CD14-positive monocyte (primary cell): Measurements from ENCODE around the gene PIK3R2. TPM values are rescaled to one million over a fixed set of nuclear protein-coding genes. Genes with fewer than 3 reads are reported as not detected.

Experiments
- DNase-seq, 3 donors: peaks; one replicate each; pipeline ENCODE4 v3.0.0-alpha.2; 2011 to 2022
- H2AFZ ChIP-seq: 2 replicates; pipeline ENCODE4 v1.6.0; 2012; ENCODE audit warnings: mild to moderate bottlenecking, low read depth, low read length, inconsistent platforms; ENCODE audit not compliant: insufficient read depth, poor library complexity, severe bottlenecking
- H3K27ac ChIP-seq, 2 donors: 1 replicate in 1 of 2; 2 replicates in 1 of 2; pipeline ENCODE4 v1.5.1; 2012 to 2013; ENCODE audit warnings: low read length in 2 of 2, control low read depth in 1 of 2, inconsistent platforms in 1 of 2, low read depth in 1 of 2, mild to moderate bottlenecking in 1 of 2
- H3K27me3 ChIP-seq, 2 donors: one replicate each; pipeline versions ENCODE4 v1.6.0 to v1.6.1; 2011 to 2013; ENCODE audit warnings: low read length in 2 of 2; ENCODE audit not compliant: control insufficient read depth in 2 of 2, insufficient read depth in 2 of 2
- H3K36me3 ChIP-seq, 2 donors: replicated peaks in 1 of 2; 1 replicate in 1 of 2; 2 replicates in 1 of 2; pipeline versions ENCODE4 v1.5.1 to v1.6.1; 2012 to 2013; ENCODE audit warnings: low read length in 2 of 2, control low read depth in 1 of 2, inconsistent platforms in 1 of 2, mild to moderate bottlenecking in 1 of 2; ENCODE audit not compliant: insufficient read depth in 2 of 2, control insufficient read depth in 1 of 2
- H3K4me1 ChIP-seq, 2 donors: 1 replicate in 1 of 2; 2 replicates in 1 of 2; pipeline versions ENCODE4 v1.5.1 to v1.6.1; 2012 to 2013; ENCODE audit warnings: low read length in 2 of 2, control low read depth in 1 of 2, inconsistent platforms in 1 of 2, mild to moderate bottlenecking in 1 of 2, moderate library complexity in 1 of 2; ENCODE audit not compliant: insufficient read depth in 2 of 2, control insufficient read depth in 1 of 2
- H3K4me2 ChIP-seq: replicated peaks from 2 replicates; pipeline ENCODE3; 2012; ENCODE audit warnings: low read length, moderate library complexity, mild to moderate bottlenecking; ENCODE audit not compliant: poor library complexity, severe bottlenecking; ENCODE audit errors: extremely low read depth
- H3K4me3 ChIP-seq, 3 experiments: fragments of 200-600 bp in 1 of 3; sonication (generic) in 1 of 3; replicated peaks in 1 of 3; 1 replicate in 2 of 3; 2 replicates in 1 of 3; pipeline ENCODE4 v1.5.1; 2011 to 2013; ENCODE audit warnings: low read length in 3 of 3, mild to moderate bottlenecking in 3 of 3, control low read depth in 2 of 3, low read depth in 2 of 3, inconsistent platforms in 1 of 3, moderate library complexity in 1 of 3
- H3K79me2 ChIP-seq: 2 replicates; pipeline ENCODE4 v1.6.0; 2012; ENCODE audit warnings: mild to moderate bottlenecking, control low read depth, inconsistent platforms, low read length, moderate library complexity; ENCODE audit not compliant: insufficient read depth
- H3K9ac ChIP-seq: 2 replicates; pipeline ENCODE4 v1.6.0; 2017; ENCODE audit warnings: low read length, mild to moderate bottlenecking; ENCODE audit not compliant: insufficient read depth, poor library complexity, severe bottlenecking
- H3K9me3 ChIP-seq, 2 donors: replicated peaks in 1 of 2; 1 replicate in 1 of 2; 2 replicates in 1 of 2; pipeline versions ENCODE4 v1.5.1 to v1.6.1; 2012 to 2013; ENCODE audit warnings: low read length in 2 of 2, control low read depth in 1 of 2; ENCODE audit not compliant: control insufficient read depth in 1 of 2, insufficient read depth in 1 of 2
- H4K20me1 ChIP-seq: 2 replicates; pipeline ENCODE4 v1.6.0; 2012; ENCODE audit warnings: mild to moderate bottlenecking, low read length, control low read depth, moderate library complexity; ENCODE audit not compliant: insufficient read depth
- H3K27ac Mint-ChIP-seq, 7 donors: one replicate each; pipeline ENCODE4 v1.8.0; 2020; ENCODE audit warnings: mild to moderate bottlenecking in 7 of 7, mixed read lengths in 7 of 7, moderate library complexity in 6 of 7, inconsistent platforms in 2 of 7
- H3K27me3 Mint-ChIP-seq, 3 donors: one replicate each; pipeline ENCODE4 v1.8.0; 2021 to 2022; ENCODE audit warnings: low read depth in 3 of 3, mild to moderate bottlenecking in 3 of 3, mixed read lengths in 3 of 3, moderate library complexity in 3 of 3, inconsistent platforms in 1 of 3
- H3K36me3 Mint-ChIP-seq, 2 donors: one replicate each; pipeline ENCODE4 v1.8.0; 2020; ENCODE audit warnings: mixed read lengths in 2 of 2, inconsistent platforms in 1 of 2, mild to moderate bottlenecking in 1 of 2
- H3K4me1 Mint-ChIP-seq: one replicate; pipeline ENCODE4 v1.8.0; 2020; ENCODE audit warnings: mild to moderate bottlenecking, mixed read lengths
- H3K4me3 Mint-ChIP-seq, 2 donors: one replicate each; pipeline ENCODE4 v1.8.0; 2020; ENCODE audit warnings: mild to moderate bottlenecking in 2 of 2, mixed read lengths in 2 of 2, moderate library complexity in 1 of 2
- H3K9me3 Mint-ChIP-seq, 7 donors: one replicate each; pipeline ENCODE4 v1.8.0; 2020 to 2022; ENCODE audit warnings: mixed read lengths in 7 of 7, mild to moderate bottlenecking in 6 of 7, moderate library complexity in 6 of 7, inconsistent platforms in 2 of 7
- WGBS: methylation state at CpG from one replicate; pipeline ENCODE4 v1.1.5; 2013; ENCODE audit warnings: missing lambda C conversion rate; ENCODE audit not compliant: insufficient coverage; 5-methylcytosine and 5-hydroxymethylcytosine counted together
- intact Hi-C, 2 donors: fragments of 100-400 bp; cut with micrococcal nuclease; formaldehyde crosslinking; loops; one replicate each; pipeline versions ENCODE4 v1.15.0 to v1.15.1; 2023
- polyA plus RNA-seq, 3 donors: library from polyadenylated mRNA; depleted of rRNA in 1 of 3; unstranded in 2 of 3; stranded (reverse) in 1 of 3; fragments of 300-500 nt in 2 of 3; fragments of >200 nt in 1 of 3; fragmentation: Illumina TruSeq in 2 of 3; gene quantifications; 1 replicate in 2 of 3; 2 replicates in 1 of 3; pipeline ENCODE4 v1.2.3, GENCODE V29; 2012 to 2021
- TF ChIP-seq, protein P1 (sequence below): fragments of 200-600 bp; IDR thresholded peaks from one replicate; pipeline ENCODE4 v1.8.0; 2022; ENCODE audit warnings: antibody characterized with exemption, mild to moderate bottlenecking

Gene PIK3R2
- polyA plus RNA-seq, 3 donors: 0.99 to 7.7 (median 2.0) TPM

DNA sequence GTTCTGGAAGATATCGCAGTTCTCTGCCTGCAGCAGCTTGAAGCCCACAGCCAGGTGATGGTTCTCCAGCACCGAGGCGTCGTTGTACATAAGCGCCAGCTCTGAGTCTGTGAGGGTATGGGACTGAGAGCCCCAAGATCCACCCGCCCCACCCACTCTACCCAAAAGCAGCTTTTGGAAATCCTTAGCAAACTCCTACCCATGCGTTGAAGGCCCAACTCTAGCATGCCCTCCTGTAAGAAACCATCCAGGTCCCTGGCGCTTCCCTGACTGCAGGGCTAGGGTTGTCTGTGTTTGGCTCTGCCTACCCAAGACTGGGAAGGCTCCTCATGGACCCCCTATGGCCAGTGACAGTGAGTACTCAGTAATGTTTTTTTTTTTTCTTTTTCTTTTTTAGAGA is 63.8 kb downstream of the PIK3R2 start:
- peaks cover 5% of the 10 kb centered on the region for H3K4me1 Mint-ChIP-seq
- no peak overlapping the region for H2AFZ ChIP-seq
- DNase-seq: no peak
- no peaks in the 10 kb centered on the region for H3K36me3 Mint-ChIP-seq
- H3K4me1 ChIP-seq: no peaks in the 10 kb centered on the region
- H3K36me3 ChIP-seq: no peaks in the 10 kb centered on the region
- H3K4me3 Mint-ChIP-seq: no peak overlapping the region
- TF ChIP-seq, protein P1, sequence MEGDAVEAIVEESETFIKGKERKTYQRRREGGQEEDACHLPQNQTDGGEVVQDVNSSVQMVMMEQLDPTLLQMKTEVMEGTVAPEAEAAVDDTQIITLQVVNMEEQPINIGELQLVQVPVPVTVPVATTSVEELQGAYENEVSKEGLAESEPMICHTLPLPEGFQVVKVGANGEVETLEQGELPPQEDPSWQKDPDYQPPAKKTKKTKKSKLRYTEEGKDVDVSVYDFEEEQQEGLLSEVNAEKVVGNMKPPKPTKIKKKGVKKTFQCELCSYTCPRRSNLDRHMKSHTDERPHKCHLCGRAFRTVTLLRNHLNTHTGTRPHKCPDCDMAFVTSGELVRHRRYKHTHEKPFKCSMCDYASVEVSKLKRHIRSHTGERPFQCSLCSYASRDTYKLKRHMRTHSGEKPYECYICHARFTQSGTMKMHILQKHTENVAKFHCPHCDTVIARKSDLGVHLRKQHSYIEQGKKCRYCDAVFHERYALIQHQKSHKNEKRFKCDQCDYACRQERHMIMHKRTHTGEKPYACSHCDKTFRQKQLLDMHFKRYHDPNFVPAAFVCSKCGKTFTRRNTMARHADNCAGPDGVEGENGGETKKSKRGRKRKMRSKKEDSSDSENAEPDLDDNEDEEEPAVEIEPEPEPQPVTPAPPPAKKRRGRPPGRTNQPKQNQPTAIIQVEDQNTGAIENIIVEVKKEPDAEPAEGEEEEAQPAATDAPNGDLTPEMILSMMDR: no peak
- H3K27ac ChIP-seq: no peak overlapping the region
- no peaks in the 10 kb centered on the region for H3K79me2 ChIP-seq
- no peak overlapping the region for H3K4me3 ChIP-seq
- peaks cover 0 to 11% (median 0%) of the 10 kb centered on the region in 7 donors for H3K9me3 Mint-ChIP-seq
- H4K20me1 ChIP-seq: no peaks in the 10 kb centered on the region
- H3K27ac Mint-ChIP-seq: no peak overlapping the region
- no peak overlapping the region for H3K4me2 ChIP-seq
- peaks cover 0 to 4% of the 10 kb centered on the region in 2 donors for H3K9me3 ChIP-seq
- intact Hi-C loops: no loop called here
- no peak overlapping the region for H3K9ac ChIP-seq
- 100% methylated on average over 1 of the region's 8 CpGs for WGBS
- H3K27me3 ChIP-seq: peaks cover 0 to 14% of the 10 kb centered on the region in 2 donors
- peaks cover 25 to 40% (median 27%) of the 10 kb centered on the region in 3 donors for H3K27me3 Mint-ChIP-seq

DNA sequence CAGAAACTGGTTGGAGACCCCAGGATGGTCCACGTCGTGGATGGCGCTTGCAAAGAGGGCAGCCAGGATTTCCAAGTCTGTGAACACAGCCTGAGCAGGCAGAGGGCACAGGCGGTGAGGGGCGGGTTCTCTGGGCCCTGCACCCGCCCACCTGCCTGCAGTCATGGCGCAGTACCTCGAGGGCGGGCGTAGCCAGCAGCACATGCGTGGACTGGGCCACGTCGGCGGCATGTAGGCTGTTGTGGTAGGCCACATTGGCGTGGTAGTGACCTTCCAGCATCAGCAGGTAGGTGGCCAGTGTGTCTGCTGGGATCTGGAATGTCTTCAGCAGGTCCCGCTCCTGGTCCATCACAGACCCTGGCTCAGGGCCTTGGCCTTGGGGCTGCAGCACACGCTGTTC is 65.2 kb downstream of the PIK3R2 start:
- H3K36me3 ChIP-seq: no peaks in the 10 kb centered on the region
- intact Hi-C loops: no loop called here
- H3K4me3 ChIP-seq: no peak overlapping the region
- no peaks in the 10 kb centered on the region for H4K20me1 ChIP-seq
- no peak overlapping the region for H3K4me3 Mint-ChIP-seq
- H2AFZ ChIP-seq: no peak overlapping the region
- H3K9ac ChIP-seq: no peak overlapping the region
- TF ChIP-seq, protein P1: no peak
- no peaks in the 10 kb centered on the region for H3K36me3 Mint-ChIP-seq
- no peak overlapping the region for H3K27ac Mint-ChIP-seq
- H3K27ac ChIP-seq: no peak overlapping the region
- H3K4me1 ChIP-seq: no peaks in the 10 kb centered on the region
- H3K27me3 ChIP-seq: peaks cover 0 to 14% of the 10 kb centered on the region in 2 donors
- H3K4me1 Mint-ChIP-seq: peaks cover 5% of the 10 kb centered on the region
- 92% methylated on average over 17 of the region's 17 CpGs for WGBS
- H3K79me2 ChIP-seq: no peaks in the 10 kb centered on the region
- H3K9me3 Mint-ChIP-seq: peaks cover 0 to 11% (median 0%) of the 10 kb centered on the region in 7 donors
- no peak for DNase-seq
- H3K9me3 ChIP-seq: peaks cover 0 to 4% of the 10 kb centered on the region in 2 donors
- peaks cover 30 to 44% (median 39%) of the 10 kb centered on the region in 3 donors for H3K27me3 Mint-ChIP-seq
- no peak overlapping the region for H3K4me2 ChIP-seq
